ENCODE measurements around the gene HDAC4.
"Not testable (repeated sequence)": the region's sequence is repeated elsewhere in the genome, so short reads cannot be mapped to it uniquely, and the experiment has no call there.

Gene HDAC4

GRCh38 chr2:239069362-239070333, 331.2 kb downstream of the HDAC4 start:
- DNase-seq = not testable (repeated sequence)

DNA sequence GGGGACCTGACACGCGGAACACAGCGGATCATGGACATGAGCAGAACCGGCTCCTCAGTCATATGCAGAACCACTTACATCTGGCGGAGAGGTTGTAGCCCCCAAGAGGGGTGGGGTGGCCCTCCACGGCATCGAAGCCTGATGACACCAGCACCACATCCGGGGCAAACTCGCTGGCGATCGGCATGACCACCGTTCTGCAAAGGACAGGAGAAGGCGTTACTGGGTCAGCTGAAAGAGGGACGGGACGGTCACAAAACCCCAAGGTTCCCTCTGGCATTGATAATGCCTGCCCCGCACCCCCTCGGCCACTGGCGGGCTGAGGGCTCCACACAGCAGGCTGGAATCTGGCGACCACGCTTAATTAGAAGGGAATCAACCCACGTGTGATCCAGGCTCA, 332.4 kb downstream of the HDAC4 start:
- DNase-seq = no peak

DNA sequence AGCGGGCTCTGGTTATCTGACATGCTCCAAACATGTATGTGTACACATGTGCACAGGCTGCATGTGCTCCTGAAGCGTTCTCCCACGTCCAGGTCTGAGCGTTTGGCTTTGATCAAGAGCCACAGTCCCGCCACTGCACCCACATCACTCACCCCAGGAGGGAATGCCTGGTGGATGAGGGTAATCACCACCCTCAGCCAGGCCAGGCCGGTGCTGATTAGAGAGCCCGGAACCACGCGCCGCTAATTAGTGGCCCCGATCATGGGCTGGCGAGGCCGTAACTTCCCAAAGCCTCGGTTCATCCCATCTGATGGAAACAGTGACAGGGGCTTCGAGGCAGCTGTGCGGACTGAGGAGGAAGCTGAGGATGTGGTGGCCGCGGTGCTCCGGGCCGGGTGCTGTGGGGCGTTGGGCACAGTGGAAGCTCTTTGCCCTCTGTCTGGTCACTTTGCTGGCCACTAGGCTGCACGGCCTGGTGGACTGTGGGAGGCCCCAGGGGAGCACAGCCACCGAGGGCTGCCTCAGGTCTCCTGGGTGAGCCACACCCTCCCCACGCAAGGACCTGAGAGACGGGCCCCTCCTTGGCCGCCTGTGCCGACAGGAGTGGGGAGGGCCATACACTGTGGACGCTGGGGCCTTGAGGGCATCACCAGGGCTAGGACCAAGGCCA, 333.5 kb downstream of the HDAC4 start:
- no peak for DNase-seq

- DNase-seq = no peak
Observed at GRCh38 chr2:239066597-239066996, 334.2 kb downstream of the HDAC4 start.

- no peak for DNase-seq
Observed at GRCh38 chr2:239065962-239066361, 334.9 kb downstream of the HDAC4 start.

- DNase-seq = no peak
Observed at GRCh38 chr2:239065537-239065936, 335.3 kb downstream of the HDAC4 start.

DNA sequence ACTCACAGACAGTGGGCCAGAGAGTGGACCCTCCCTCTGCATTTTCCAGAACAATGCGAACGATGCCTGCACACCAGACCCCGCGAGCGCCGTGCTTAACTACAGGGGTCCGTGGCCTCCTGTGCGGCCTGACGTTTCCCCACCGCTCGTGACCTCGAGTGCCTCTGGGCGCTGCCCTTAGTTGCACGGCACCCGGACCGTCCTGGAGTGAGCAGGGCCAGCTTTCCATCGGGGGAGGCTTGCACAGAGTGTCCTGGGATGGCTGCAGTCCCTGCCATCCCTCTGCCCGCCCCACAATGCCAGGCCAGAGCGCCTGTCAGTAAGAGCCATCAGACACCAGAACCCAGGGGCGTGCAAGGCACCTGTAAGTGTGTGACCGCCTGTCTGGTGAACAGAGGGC, 335.9 kb downstream of the HDAC4 start:
- DNase-seq = no peak

GRCh38 chr2:239064253-239064652, 336.6 kb downstream of the HDAC4 start:
- no peak for DNase-seq

- no peak for DNase-seq
Observed at GRCh38 chr2:239062743-239063142, 338.1 kb downstream of the HDAC4 start.

DNA sequence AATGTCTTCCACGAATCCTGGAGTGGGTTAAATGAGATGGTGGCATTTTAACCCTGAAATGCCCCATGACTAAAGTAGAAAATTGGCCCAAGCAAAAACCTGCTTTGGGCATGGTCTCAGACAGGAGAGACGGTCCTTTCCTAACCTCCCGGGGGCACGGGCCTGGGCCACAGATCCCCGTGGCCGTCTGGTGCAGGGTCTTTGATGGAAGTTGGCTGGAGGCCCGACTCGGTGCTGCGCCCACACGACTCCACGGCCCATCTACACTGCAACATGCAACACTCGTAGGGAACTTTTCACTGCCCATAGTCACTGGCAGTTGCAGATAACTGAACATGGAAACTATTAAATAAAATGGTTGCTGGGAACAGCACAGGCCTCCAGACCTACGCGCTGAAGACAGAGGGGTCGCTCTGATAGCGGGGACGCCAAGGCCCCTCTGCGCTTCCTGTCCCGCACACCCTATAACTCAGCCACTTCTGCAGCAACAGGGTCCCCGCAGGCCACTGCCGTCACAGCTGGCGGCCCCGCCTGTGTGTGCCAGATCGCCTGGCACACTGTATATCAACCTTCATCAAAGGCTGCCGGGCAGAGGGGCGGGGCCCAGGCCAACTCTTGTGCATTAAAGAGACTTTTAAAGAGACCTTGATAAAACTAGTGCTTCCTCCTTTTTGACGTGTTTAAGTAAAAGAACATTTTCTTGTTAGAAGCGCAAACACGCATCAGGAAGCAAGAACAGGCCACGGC, 338.8 kb downstream of the HDAC4 start:
- DNase-seq = no peak

DNA sequence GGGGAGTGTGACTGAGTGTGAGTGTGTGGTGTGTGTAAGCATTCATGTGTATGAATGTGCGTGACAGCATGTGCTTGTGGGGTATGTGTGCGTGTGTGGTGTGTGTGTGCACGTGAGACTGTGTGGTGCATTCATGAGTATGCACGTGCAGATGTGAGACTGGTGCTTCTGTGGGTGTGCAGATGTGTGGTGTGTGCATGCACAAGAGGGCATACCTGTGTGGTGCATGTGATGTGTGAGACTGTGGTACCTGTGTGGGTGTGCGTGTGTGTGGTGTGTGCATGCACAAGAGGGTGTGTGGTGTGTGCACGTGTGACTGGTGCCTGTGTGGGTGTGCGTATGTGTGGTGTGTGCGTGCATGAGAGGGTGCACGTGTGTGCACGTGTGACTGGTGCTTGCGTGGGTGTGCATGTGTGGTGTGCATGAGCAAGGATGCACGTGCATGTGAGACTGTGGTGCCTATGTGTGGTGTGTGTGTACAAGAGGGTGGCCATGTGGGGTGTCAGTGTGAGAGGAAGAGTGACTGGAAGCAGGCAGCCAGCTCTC, 339.6 kb downstream of the HDAC4 start:
- DNase-seq = no peak

DNA sequence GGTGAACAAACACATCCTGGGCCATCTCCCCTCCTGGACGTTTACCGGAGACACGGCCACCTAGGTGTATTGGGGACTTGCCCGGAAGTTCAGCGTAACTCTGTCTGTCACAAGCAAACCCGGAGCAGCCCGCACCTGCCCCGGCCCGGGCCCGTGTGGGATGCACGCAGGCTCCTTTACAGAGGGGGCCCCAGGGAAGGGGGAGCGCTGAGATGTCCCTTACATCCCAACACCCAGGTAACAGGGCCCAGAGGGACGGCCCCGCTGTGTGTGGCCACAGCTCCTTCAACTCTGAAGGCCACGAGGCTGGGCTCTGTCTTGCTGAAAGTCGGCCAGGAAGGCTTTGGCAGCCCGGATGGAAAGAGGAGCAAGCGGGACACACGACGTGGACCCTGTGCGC, 340.1 kb downstream of the HDAC4 start:
- DNase-seq = no peak

- DNase-seq = no peak
Observed at GRCh38 chr2:239059854-239060253, 341.0 kb downstream of the HDAC4 start.

DNA sequence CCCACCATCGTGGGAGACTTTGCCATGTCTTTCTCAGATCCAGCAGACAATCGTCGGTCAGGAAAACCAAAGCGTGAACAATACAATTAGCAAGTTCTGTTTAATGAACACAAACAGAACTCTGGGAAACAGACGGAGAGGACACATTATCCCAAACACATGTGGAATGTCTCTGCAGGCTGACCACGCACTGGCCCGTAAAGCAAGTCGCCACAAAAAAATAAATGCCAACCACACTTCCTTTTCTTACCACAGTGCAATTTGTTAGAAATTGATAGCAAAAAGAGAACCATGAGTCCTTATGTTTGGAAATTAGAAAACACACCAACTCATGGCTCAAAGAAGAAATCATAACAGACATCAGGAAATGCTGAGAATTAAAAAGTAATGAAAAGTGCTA, 342.1 kb downstream of the HDAC4 start:
- DNase-seq = no peak

- DNase-seq = no peak
Observed at GRCh38 chr2:239057533-239057932, 343.3 kb downstream of the HDAC4 start.

GRCh38 chr2:239056611-239057010, 344.2 kb downstream of the HDAC4 start:
- no peak for DNase-seq

DNA sequence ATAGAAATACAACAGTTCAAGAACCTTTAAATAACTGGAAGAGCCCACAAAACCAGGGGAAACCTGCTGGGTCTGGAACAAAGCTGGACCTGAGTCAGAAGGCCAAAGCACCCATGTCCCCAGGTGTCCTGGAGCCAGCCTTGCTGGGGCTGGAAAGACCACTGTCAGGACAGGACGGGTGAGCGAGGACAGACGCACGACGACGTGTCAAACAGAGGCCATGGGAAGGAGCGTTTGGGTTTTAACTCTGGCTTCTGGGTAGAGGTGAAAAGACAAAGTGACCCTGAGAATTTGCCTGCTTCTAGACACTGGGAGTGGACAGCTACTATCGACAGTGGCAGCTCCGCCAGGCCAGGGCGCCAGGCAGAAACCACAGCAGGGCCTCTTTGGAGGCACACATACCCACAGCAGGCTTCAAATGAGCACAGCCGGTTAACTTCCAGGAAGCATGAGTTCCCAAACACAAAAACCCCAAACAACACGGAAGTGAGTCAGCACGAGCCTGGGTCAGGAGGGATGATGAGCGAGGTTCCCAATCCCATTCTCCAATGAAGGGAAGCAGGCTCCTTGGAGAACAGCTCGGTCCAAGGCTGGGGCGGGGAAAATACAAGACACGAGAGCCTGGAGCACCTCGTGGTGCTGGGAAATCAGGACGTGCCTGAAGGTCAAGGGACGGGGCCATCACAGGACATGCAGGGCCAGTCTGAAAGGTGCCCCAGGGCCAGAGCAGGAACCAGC, 344.9 kb downstream of the HDAC4 start:
- DNase-seq = no peak

GRCh38 chr2:239054921-239055320, 345.9 kb downstream of the HDAC4 start:
- no peak for DNase-seq

DNA sequence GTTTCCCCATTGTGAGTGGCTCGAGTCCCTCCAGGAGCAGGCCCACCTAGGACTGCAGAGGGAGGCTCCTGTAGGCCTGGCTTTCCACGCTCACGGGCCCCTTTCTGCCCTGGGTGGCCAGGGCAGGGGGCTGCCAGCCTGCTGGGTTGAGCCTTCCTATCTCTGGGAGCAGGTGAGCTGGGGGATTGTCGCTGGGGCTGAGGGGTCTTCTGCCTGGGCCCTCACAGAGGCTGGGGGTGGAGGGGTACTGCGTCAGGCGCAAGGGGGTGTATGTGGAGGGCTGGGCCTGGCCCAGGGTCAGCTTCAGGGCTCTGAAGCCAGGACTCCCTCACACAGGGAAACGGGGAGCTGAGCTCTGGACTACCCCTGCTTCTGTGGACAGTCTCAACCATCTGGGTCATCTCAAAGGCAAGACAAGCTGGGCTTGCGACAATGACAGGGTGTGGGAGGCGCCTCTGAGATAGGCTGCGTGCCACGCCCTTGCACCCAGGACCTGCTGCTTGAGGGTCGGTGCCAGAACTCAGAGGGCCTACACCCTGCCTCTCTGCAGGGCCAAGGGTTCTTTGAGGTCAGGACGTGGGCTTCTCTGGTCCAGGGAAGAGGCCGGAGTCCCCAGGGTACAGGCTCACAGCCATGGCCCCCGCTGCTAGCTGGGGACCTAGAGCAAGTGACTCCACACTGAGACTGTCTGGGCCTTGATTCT, 346.9 kb downstream of the HDAC4 start:
- no peak for DNase-seq

DNA sequence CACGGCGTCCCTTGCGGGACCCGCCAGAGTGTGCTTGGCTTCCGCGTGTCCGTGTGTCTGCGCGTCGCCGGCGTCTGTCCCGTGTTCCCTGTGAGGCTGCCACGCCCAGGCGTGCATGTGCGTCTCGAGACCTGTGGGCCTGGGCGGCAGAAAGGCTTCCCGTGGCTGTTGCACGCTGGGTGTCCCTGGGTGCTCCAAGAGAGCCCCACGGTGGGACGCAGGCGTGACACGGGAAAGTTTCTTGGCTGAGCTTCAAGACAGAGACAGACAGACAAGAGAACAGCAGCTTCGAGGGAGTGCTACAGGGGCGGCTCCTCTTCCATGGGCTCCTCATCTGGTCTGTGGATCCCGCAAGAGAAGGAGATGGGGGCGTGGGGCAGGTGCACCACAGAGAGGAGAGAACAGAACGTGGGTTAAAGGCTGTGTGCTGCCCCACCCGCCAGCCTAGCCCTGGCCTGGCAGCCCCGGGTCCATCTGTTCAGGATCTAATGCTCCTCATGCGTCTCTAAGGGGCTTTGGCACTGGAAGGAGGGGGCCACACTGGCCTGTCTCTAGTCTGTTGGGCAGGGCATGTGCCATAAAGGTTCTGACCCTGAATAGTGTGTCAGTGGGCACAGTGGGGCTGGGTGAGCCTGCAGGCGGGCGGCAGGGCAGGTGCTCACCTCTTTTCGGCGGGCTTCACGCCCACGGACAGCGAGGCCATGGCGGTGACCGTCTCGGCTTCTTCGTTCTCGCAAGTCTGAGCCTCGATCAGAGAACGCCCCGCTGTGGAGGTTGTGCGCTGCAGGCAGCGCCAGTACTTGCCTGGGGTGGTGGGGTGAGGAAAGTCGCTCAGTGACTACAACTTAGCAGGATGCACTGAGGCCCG, 347.8 kb downstream of the HDAC4 start:
- no peak for DNase-seq
